OCI-LY3 (cell line): Measurements from ENCODE around the gene MAMLD1.

Experiments
- H2AFZ ChIP-seq: fragments of 200-600, 300-600 bp; shearing (Covaris generic); 2 replicates; pipeline ENCODE4 v1.6.0; 2014; ENCODE audit warnings: antibody characterized with exemption, low read depth, low read length
- H3K27ac ChIP-seq: fragments of 200-600, 300-600 bp; sonication (generic); 2 replicates; pipeline ENCODE4 v1.5.1; 2014; ENCODE audit warnings: mild to moderate bottlenecking, low read length, moderate library complexity, mixed read lengths
- H3K27me3 ChIP-seq: fragments of 200-600, 300-600 bp; sonication (generic); 2 replicates; pipeline ENCODE4 v1.6.1; 2014; ENCODE audit warnings: low read depth, low read length, mixed read lengths
- H3K36me3 ChIP-seq: fragments of 200-600, 300-600 bp; sonication (generic); replicated peaks from 2 replicates; pipeline ENCODE3; 2014; ENCODE audit warnings: low read depth, low read length, mixed read lengths
- H3K4me1 ChIP-seq: fragments of 300-600, 200-600 bp; sonication (generic); 2 replicates; pipeline ENCODE4 v1.6.1; 2014; ENCODE audit warnings: low read length, mixed read lengths
- H3K4me2 ChIP-seq: fragments of 200-600, 300-600 bp; sonication (generic); 2 replicates; pipeline ENCODE4 v1.6.1; 2014; ENCODE audit warnings: low read length, mixed read lengths
- H3K4me3 ChIP-seq: fragments of 300-600, 200-600 bp; sonication (generic); 2 replicates; pipeline ENCODE4 v1.5.1; 2014; ENCODE audit warnings: antibody characterized with exemption, mild to moderate bottlenecking, low read length, moderate library complexity
- H3K79me2 ChIP-seq: fragments of 300-600, 200-600 bp; shearing (Covaris generic); 2 replicates; pipeline ENCODE4 v1.6.1; 2014; ENCODE audit warnings: mild to moderate bottlenecking, low read length, mixed read lengths
- H3K9ac ChIP-seq: fragments of 300-600, 200-600 bp; shearing (Covaris generic); 2 replicates; pipeline ENCODE4 v1.6.0; 2014; ENCODE audit warnings: mild to moderate bottlenecking, low read length, moderate library complexity
- H3K9me3 ChIP-seq: fragments of 200-600, 300-600 bp; shearing (Covaris generic); 2 replicates; pipeline ENCODE4 v1.6.1; 2014; ENCODE audit warnings: low read length, mixed read lengths; ENCODE audit not compliant: insufficient read depth
- H4K20me1 ChIP-seq: fragments of 200-600, 300-600 bp; sonication (generic); 2 replicates; pipeline ENCODE4 v1.6.1; 2016; ENCODE audit warnings: low read length, mixed read lengths; ENCODE audit not compliant: insufficient read depth
- EZH2phosphoT487 ChIP-seq: fragments of 200-600 bp; shearing (Covaris generic); IDR thresholded peaks from 2 replicates; pipeline ENCODE4 v1.6.1; 2018; ENCODE audit warnings: antibody characterized with exemption, mixed run types, low read depth
- TF ChIP-seq, protein P1 (sequence below): fragments of 200-600, 300-600 bp; sonication (generic); IDR thresholded peaks from 2 replicates; pipeline ENCODE4 v1.5.1; 2014; ENCODE audit warnings: antibody characterized with exemption, low read length, low read depth

MAMLD1 gene

DNA sequence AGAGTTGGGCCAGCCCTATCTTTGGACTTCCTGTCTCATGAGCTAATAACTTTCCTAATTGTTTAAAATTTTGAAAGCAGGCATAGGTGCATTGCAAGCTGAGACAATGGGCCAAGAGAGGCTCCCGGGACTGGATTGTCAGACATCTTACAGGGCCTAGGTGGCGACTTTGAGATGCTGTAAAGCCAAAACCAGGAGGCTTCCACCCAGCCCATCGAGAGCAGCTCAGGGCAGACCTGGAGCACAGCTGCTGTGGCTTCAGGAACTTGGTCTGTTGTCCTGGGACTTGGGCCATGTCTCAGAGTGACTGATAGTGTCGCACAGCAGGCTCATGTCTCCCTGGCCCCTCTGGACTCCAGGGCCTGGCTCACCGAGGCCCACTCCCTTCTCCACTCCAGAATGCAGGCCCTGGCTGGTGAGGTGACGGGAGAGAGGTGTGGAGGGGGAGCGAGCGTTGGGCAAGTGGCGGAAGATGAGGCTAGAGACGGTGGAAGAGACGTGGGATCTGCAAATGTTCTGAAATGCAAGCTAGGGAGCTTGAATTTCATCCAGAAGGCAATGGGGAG lies 181.2 kb downstream of the MAMLD1 start:
- Histone ChIP-seq H3K36me3 (no peaks in the 10 kb centered on the region), H3K27me3 (no peaks in the 10 kb centered on the region), H2AFZ (no peak overlapping the region), H3K79me2 (no peaks in the 10 kb centered on the region), H3K4me2 (peak overlapping the region; percentile 85), H3K4me1 (peaks cover 45% of the 10 kb centered on the region), H3K9me3 (no peaks in the 10 kb centered on the region), H4K20me1 (no peaks in the 10 kb centered on the region), H3K27ac (peak overlapping the region; percentile 88), H3K4me3 (no peak overlapping the region), H3K9ac (peak overlapping the region; percentile 65; the same call in 1 of the 2 replicates)
- TF ChIP-seq EZH2phosphoT487: no peak
- TF ChIP-seq, protein P1, sequence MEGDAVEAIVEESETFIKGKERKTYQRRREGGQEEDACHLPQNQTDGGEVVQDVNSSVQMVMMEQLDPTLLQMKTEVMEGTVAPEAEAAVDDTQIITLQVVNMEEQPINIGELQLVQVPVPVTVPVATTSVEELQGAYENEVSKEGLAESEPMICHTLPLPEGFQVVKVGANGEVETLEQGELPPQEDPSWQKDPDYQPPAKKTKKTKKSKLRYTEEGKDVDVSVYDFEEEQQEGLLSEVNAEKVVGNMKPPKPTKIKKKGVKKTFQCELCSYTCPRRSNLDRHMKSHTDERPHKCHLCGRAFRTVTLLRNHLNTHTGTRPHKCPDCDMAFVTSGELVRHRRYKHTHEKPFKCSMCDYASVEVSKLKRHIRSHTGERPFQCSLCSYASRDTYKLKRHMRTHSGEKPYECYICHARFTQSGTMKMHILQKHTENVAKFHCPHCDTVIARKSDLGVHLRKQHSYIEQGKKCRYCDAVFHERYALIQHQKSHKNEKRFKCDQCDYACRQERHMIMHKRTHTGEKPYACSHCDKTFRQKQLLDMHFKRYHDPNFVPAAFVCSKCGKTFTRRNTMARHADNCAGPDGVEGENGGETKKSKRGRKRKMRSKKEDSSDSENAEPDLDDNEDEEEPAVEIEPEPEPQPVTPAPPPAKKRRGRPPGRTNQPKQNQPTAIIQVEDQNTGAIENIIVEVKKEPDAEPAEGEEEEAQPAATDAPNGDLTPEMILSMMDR: peak; percentile 49

DNA sequence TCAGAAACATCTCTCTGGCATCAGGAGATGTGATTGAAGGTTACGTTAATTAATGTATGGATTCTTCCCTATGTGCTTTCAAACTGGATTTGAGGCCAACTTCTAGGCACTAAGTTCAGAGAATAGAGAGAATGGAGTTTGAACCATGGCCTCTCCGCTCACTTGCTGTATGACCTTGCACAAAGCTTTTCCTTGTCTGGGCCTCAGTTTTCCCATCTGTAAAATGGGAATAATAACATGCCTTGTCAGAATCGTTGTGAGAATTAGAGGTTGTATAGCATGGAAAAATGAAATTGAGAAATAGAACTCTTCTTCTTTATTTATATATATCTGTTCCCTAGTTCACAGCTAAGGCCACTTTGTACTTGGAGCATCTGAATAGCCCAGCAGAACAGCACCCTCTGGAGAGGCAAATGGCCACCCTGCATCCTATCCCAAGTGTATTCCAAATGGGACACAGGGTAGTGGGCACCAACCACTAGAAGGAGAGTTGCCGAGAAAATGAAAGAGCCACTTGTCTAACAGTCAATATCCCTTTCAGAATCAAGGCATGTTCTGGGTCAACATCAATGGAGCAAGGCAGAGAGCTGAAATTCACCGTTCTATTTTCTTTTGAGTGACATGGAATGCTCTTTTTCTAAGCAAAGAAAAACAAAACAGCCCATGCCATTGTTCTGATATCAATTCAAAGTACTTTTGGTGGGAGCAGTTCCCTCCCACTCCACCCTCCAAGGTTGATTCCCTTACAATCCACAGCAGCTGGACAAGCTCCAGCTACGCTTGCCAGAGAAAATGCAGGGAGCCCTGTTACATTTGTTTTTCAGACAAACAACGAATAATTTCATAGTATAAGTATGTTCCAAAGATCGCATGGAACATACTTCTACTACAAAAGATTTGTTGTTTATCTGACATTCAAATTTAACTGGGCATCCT lies 182.0 kb downstream of the MAMLD1 start:
- Histone ChIP-seq H3K9me3 (no peaks in the 10 kb centered on the region), H3K79me2 (no peaks in the 10 kb centered on the region), H3K9ac (no peak overlapping the region), H3K36me3 (no peaks in the 10 kb centered on the region), H3K4me2 (no peak overlapping the region), H3K27ac (no peak overlapping the region), H3K4me1 (peaks cover 45% of the 10 kb centered on the region), H2AFZ (no peak overlapping the region), H3K4me3 (no peak overlapping the region), H3K27me3 (no peaks in the 10 kb centered on the region), H4K20me1 (no peaks in the 10 kb centered on the region)
- no peak for TF ChIP-seq EZH2phosphoT487
- TF ChIP-seq, protein P1: no peak

DNA sequence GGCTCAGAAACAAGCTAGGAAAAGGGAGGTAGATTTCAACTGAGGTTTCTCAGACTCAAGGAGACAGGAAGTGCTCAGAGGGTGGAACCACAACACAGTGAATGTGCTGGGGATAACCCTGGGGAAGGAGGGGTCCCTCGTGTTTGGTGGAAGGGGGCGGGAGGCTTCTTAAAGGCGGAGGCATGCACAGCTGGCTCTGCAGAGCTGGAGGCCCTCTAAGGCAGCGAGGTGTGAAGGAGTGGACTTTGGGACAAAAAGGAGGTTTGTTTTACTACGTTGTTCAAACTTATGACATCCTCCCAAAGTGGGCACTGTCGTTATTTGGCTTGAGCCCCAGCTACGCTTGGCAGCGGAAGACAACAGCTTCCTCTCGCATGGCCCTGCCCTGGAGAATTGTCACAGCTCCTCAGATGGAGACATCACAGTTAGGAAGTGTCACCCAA lies 183.6 kb downstream of the MAMLD1 start:
- H3K9ac ChIP-seq: no peak overlapping the region
- H4K20me1 ChIP-seq: no peaks in the 10 kb centered on the region
- H3K4me3 ChIP-seq: peak overlapping the region; percentile 69; the same call in 1 of the 2 replicates
- peak overlapping the region; percentile 83 for H3K4me2 ChIP-seq
- H3K27me3 ChIP-seq: no peaks in the 10 kb centered on the region
- 0 out of 2 replicates have a peak overlapping the region, but pooled peaks have one; percentile 39 for H2AFZ ChIP-seq
- peaks cover 43% of the 10 kb centered on the region for H3K4me1 ChIP-seq
- no peaks in the 10 kb centered on the region for H3K36me3 ChIP-seq
- TF ChIP-seq, protein P1: no peak
- no peak for TF ChIP-seq EZH2phosphoT487
- H3K9me3 ChIP-seq: no peaks in the 10 kb centered on the region
- H3K79me2 ChIP-seq: no peaks in the 10 kb centered on the region
- H3K27ac ChIP-seq: no peak overlapping the region
